Pancreas (tissue), 10 donors: ENCODE data around the gene NAPG. TPM values are rescaled to one million over a fixed set of nuclear protein-coding genes. Genes with fewer than 3 reads are reported as not detected.

Experiments
- ATAC-seq, 4 donors: fragments of 200-7000 bp; cut with Tn5 transposase; one replicate each; pipeline versions ENCODE4 v1.8.0 to v1.9.1; 2020; ENCODE audit warnings: mild to moderate bottlenecking in 4 of 4, moderate library complexity in 4 of 4
- DNase-seq, 6 donors: peaks; one replicate each; pipeline ENCODE4 v3.0.0-alpha.2; 2020
- FAIRE-seq: peaks from 2 replicates; lab custom pipeline; 2012; peaks lifted over from hg19 to GRCh38; lab: Jason Lieb, UNC
- H3K27ac ChIP-seq, 4 donors: fragments of 200-600 bp; sonication (generic); 1 replicate in 3 of 4; 2 replicates in 1 of 4; pipeline versions ENCODE4 v1.5.0 to v1.8.0; 2020
- H3K27me3 ChIP-seq, 4 donors: fragments of 200-600 bp; one replicate each; pipeline ENCODE4 v1.8.0; 2021
- H3K36me3 ChIP-seq, 3 donors: fragments of 200-600 bp; sonication (generic) in 1 of 3; one replicate each; pipeline versions ENCODE4 v1.5.0 to v1.8.0; 2020 to 2021
- H3K4me1 ChIP-seq, 3 donors: fragments of 200-600 bp; one replicate each; pipeline ENCODE4 v1.8.0; 2021
- H3K4me3 ChIP-seq, 4 donors: fragments of 200-600 bp; sonication (generic) in 2 of 4; one replicate each; pipeline versions ENCODE4 v1.5.0 to v1.8.0; 2020 to 2021
- H3K9me3 ChIP-seq, 4 donors: fragments of 200-600 bp; one replicate each; pipeline ENCODE4 v1.8.0; 2021
- CTCF ChIP-seq, 4 donors: fragments of 200-600 bp; sonication (generic) in 3 of 4; IDR thresholded peaks; one replicate each; pipeline versions ENCODE4 v1.5.0 to v1.8.0; 2021; ENCODE audit warnings: antibody characterized with exemption in 4 of 4
- WGBS, 2 donors: extraction: QIAGEN DNeasy Blood & Tissue Kit; methylation state at CpG; one replicate each; pipeline ENCODE4 v1.1.7; 2013; 5-methylcytosine and 5-hydroxymethylcytosine counted together
- intact Hi-C, 3 donors: fragments of 100-400 bp; cut with DNase I; formaldehyde crosslinking; loops; one replicate each; pipeline versions ENCODE4 v1.11.1 to v1.14.2; 2022
- polyA plus RNA-seq, 2 donors: library from polyadenylated mRNA; stranded (reverse); fragments of 200-250 nt; gene quantifications; one replicate each; pipeline ENCODE4 v1.2.3, GENCODE V29; 2013
- total RNA-seq, 6 donors: library from RNA; stranded (reverse); fragmentation: NEBNext Ultra II Directional in 4 of 6; extraction: Animal tissue kit (Norgen Biotek cat#: 25700) in 4 of 6; gene quantifications; one replicate each; pipeline versions ENCODE4 v1.2.1 to v1.2.4, GENCODE V29; 2021 to 2023
- donor health status: healthy with polysubstance abuse.
- donor health status: DM: no; HTN: no; CAD: no; lungs with moderate emphysema.
- donor health status: DM: no; HTN: no; CAD: no.
- donor health status: control.
- donor health status: control.
- donor health status: Bipolar disorder and iron deficiency.
- donor health status: DM: yes; HTN: yes; CAD: no.
- donor health status: DM: no; HTN: no; CAD: no.
- donor health status: DM: no; HTN: no; CAD: no.
- donor health status: DM: yes; HTN: yes; CAD: no.

NAPG gene
- total and polyA plus RNA-seq, 8 donors: 7.1 to 21.2 (median 14.8) TPM

GRCh38 chr18:10481831-10482230 lies 44.0 kb upstream of the NAPG start:
- peaks cover 0 to 10% (median 3%) of the 10 kb centered on the region in 3 donors for H3K4me1 ChIP-seq
- peaks cover 0 to 6% (median 0%) of the 10 kb centered on the region in 3 donors for H3K36me3 ChIP-seq
- H3K9me3 ChIP-seq: no peaks in the 10 kb centered on the region
- WGBS, 2 donors: 73 to 88% methylated on average over 9 of the region's 9 CpGs
- FAIRE-seq (no peak), ATAC-seq (no peak), DNase-seq (no peak)
- no peak for TF ChIP-seq CTCF (IDR thresholded peaks at IDR 0.05)
- intact Hi-C loops: no loop called here
- no peak overlapping the region for H3K27ac ChIP-seq
- no peak overlapping the region for H3K4me3 ChIP-seq
- H3K27me3 ChIP-seq: no peaks in the 10 kb centered on the region

GRCh38 chr18:10482363-10482984 lies 43.4 kb upstream of the NAPG start:
- Histone ChIP-seq H3K4me3 (no peak overlapping the region), H3K27me3 (no peaks in the 10 kb centered on the region), H3K36me3 (peaks cover 0 to 6% (median 0%) of the 10 kb centered on the region in 3 donors), H3K27ac (no peak overlapping the region), H3K4me1 (peaks cover 0 to 3% (median 0%) of the 10 kb centered on the region in 3 donors), H3K9me3 (no peaks in the 10 kb centered on the region)
- ATAC-seq: no peak
- no peak for TF ChIP-seq CTCF (IDR thresholded peaks at IDR 0.05)
- no peak for DNase-seq
- intact Hi-C loops: no loop called here
- no peak for FAIRE-seq
- 87 to 95% methylated on average over 11 of the region's 11 CpGs for WGBS, 2 donors

- DNase-seq: no peak
Measured at GRCh38 chr18:10482985-10483949, 42.6 kb upstream of the NAPG start.

GRCh38 chr18:10485475-10485874 lies 40.4 kb upstream of the NAPG start:
- intact Hi-C loops: no loop called here
- no peak for TF ChIP-seq CTCF (IDR thresholded peaks at IDR 0.05)
- H3K4me3 ChIP-seq: no peak overlapping the region
- no peak overlapping the region for H3K27ac ChIP-seq
- H3K4me1 ChIP-seq: peaks cover 0 to 3% (median 0%) of the 10 kb centered on the region in 3 donors
- H3K9me3 ChIP-seq: no peaks in the 10 kb centered on the region
- no peaks in the 10 kb centered on the region for H3K27me3 ChIP-seq
- WGBS, 2 donors: 89 to 96% methylated on average over 20 of the region's 20 CpGs
- ATAC-seq (no peak), FAIRE-seq (no peak), DNase-seq (no peak)
- peaks cover 0 to 6% (median 0%) of the 10 kb centered on the region in 3 donors for H3K36me3 ChIP-seq

More at GRCh38 chr18:10482985-10483949, 42.6 kb upstream of the NAPG start:
- FAIRE-seq (no peak), ATAC-seq (peak in 3 of 4 donors; percentile 44 to 71 (median 56))
- intact Hi-C loops: no loop called here
- WGBS, 2 donors: 74 to 84% methylated on average over 20 of the region's 20 CpGs
- Histone ChIP-seq H3K27ac (no peak overlapping the region), H3K9me3 (no peaks in the 10 kb centered on the region), H3K27me3 (no peaks in the 10 kb centered on the region), H3K36me3 (peaks cover 0 to 6% (median 0%) of the 10 kb centered on the region in 3 donors), H3K4me1 (peaks cover 0 to 3% (median 0%) of the 10 kb centered on the region in 3 donors), H3K4me3 (no peak overlapping the region)
- no peak for TF ChIP-seq CTCF (IDR thresholded peaks at IDR 0.05)
